ENCODE results near the gene YEATS2. TPM values are rescaled to one million over a fixed set of nuclear protein-coding genes. Genes with fewer than 3 reads are reported as not detected.

YEATS2 gene
- total and polyA plus RNA-seq, 2 of the 4 experiments (the other 2 are of a cell fraction) = 30.1 to 43.0 TPM

DNA sequence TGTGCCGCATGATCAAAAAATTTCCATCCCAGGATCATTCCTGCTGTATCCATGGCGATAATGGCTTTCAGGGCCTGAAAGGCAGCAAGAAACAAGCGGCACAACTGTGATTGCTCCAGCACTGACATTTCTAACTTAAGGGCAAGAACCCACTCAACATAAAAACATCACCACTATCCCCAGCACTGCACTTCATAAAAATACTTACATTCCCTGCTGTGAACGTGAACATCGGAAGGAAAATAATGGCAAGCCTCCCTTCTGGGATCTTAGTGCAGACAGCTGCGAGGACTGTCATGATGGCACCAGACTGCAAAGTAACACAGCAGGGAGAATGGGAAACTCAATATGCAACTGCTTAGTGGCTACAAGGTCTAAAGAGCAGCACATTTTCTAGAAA lies 135.9 kb downstream of the YEATS2 start:
- no peaks in the 10 kb centered on the region for H4K20me1 ChIP-seq (ENCODE audit: insufficient read depth, low read length)
- no peak overlapping the region for H3K18ac ChIP-seq (ENCODE audit: low read depth, low read length)
- ChIA-PET CTCF (interaction anchor here (1.0 kb wide), 1 partner anchor 52 kb away, joined by 3 read pairs; no protein-coding TSS in a partner anchor), POLR2A (ENCODE audit: unreplicated experiment) (no interaction called here)
- H3K4me3 ChIP-seq (ENCODE audit: insufficient read depth, low read depth, low read length) = no peak overlapping the region
- in situ Hi-C loops (cut with MboI; ENCODE audit: low sequenced_read_pairs) (no loop called here), dilution Hi-C loops (cut with HindIII; ENCODE audit: low sequenced_read_pairs, unreplicated experiment) (no loop called here), intact Hi-C loops (cut with micrococcal nuclease) (no loop called here)
- no peak overlapping the region for H3K9ac ChIP-seq (ENCODE audit: low read depth, low read length)
- H4K8ac ChIP-seq (ENCODE audit: low read depth in 2 of 2, low read length in 2 of 2) = no peak overlapping the region
- no peak overlapping the region for H3K27ac ChIP-seq (ENCODE audit: insufficient read depth, low read length)
- H2BK120ac ChIP-seq (ENCODE audit: low read depth, low read length) = no peak overlapping the region
- no peaks in the 10 kb centered on the region for H3K9me3 ChIP-seq (ENCODE audit: control insufficient read depth, insufficient read depth, low read length)
- no peak for DNase-seq
- H3K4ac ChIP-seq (ENCODE audit: low read depth, low read length) = no peak overlapping the region
- no peak overlapping the region for H2BK20ac ChIP-seq (ENCODE audit: low read depth, low read length)
- H3K4me1 ChIP-seq (ENCODE audit: control insufficient read depth, insufficient read depth, low read length) = no peaks in the 10 kb centered on the region
- peaks cover 40% of the 10 kb centered on the region for H3K36me3 ChIP-seq (ENCODE audit: control insufficient read depth, insufficient read depth, low read length)
- no peak overlapping the region for H3K4me2 ChIP-seq (ENCODE audit: low read depth, low read length)
- BruUV-seq (replicated peaks) = no TSS peak
- no peak overlapping the region for H4K5ac ChIP-seq (ENCODE audit: low read depth, low read length)
- no peak overlapping the region for H2AK9ac ChIP-seq (replicated peaks; ENCODE audit: low read depth, low read length, poor library complexity)
- H2AFZ ChIP-seq (replicated peaks; ENCODE audit: low read length, poor library complexity) = no peak overlapping the region
- H3K14ac ChIP-seq (replicated peaks; ENCODE audit: low read depth, low read length) = no peak overlapping the region
- peaks cover 5 to 17% of the 10 kb centered on the region in 2 experiments; a peak in 2 of 4 replicates for H3K79me1 ChIP-seq (ENCODE audit: low read depth in 1 of 2, low read length in 2 of 2)
- H3K56ac ChIP-seq (ENCODE audit: extremely low read depth, insufficient read depth, low read length) = no peak overlapping the region
- TF ChIP-seq RAD21 (IDR thresholded peaks at IDR 0.05; ENCODE audit: low read length) (no peak), RFX5 (IDR thresholded peaks at IDR 0.05; ENCODE audit: low read depth, low read length) (no peak), MAZ (IDR thresholded peaks at IDR 0.05; ENCODE audit: borderline replicate concordance, low read depth, low read length) (no peak), SMC3 (IDR thresholded peaks at IDR 0.05; ENCODE audit: low read depth, low read length) (no peak), NFE2L2 (IDR thresholded peaks at IDR 0.05; ENCODE audit: low read depth, low read length) (no peak), CEBPB (IDR thresholded peaks at IDR 0.05; ENCODE audit: low read depth, low read length) (no peak)
- no peaks in the 10 kb centered on the region for H3K27me3 ChIP-seq (ENCODE audit: control insufficient read depth, insufficient read depth, low read length)
- H3K9me1 ChIP-seq (ENCODE audit: insufficient read depth, low read length) = peaks cover 4% of the 10 kb centered on the region
- no peak overlapping the region for H2AK5ac ChIP-seq (ENCODE audit: low read depth, low read length)
- no peak overlapping the region for H4K91ac ChIP-seq (ENCODE audit: insufficient read depth, low read depth, low read length)
- ATAC-seq (ENCODE audit: low read depth) = no peak
- no peak overlapping the region for H2BK5ac ChIP-seq (ENCODE audit: low read depth, low read length, poor library complexity, severe bottlenecking)
- no peak overlapping the region for H3K23ac ChIP-seq (ENCODE audit: low read depth, low read length)
- 100% methylated on average over 2 of the region's 6 CpGs; no CpG with 5 or more reads in 1 of the 2 experiments for WGBS, 2 experiments (ENCODE audit: extremely low coverage in 2 of 2, insufficient read length in 1 of 2)
- H2BK15ac ChIP-seq (ENCODE audit: low read depth, low read length) = no peak overlapping the region

Measured in IMR-90 (cell line).